ENCODE data around the gene ANKRD6. TPM values are rescaled to one million over a fixed set of nuclear protein-coding genes. Genes with fewer than 3 reads are reported as not detected.

The ANKRD6 gene
- total and polyA plus RNA-seq, 2 donors (not counting 1 experiment from before 2014, with no cell fraction given) = 3.8 to 10.5 TPM

DNA sequence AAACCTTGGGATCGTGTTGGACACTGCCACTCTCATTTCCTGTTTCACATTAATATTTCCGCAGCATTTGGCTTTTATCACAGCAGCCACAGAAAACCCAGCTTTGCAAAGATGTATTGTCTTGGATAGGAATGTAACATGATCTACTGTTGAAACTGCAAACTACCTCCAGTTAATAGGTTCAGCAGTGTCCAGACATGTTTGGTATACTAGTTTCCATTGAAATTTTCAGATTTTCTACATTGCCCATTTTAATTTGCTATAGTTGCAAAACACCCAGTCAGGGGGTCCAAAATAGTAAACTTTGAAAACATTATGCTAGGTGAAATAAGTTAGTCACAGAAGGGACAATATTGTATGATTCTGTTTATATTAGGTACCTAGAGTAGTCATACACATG is 3.3 kb downstream of the ANKRD6 start:
- H3K36me3 ChIP-seq (replicated peaks in 1 of 2; ENCODE audit: control extremely low read depth in 1 of 2, control insufficient read depth in 1 of 2, extremely low read depth in 1 of 2, insufficient read depth in 2 of 2, low read length in 1 of 2) = no peaks in the 10 kb centered on the region
- DNase-seq (no peak), ATAC-seq (ENCODE audit: low read depth) (no peak)
- intact Hi-C loops (cut with micrococcal nuclease) = loop anchor here (10.0 kb wide), 1 partner anchor 379 kb away; the partner anchor contains the start of gene MDN1
- H3K9me3 ChIP-seq (ENCODE audit: control extremely low read depth in 1 of 3, control insufficient read depth in 2 of 3, insufficient read depth in 1 of 3, low read length in 2 of 3) = no peaks in the 10 kb centered on the region
- ChIA-PET POLR2A (no interaction called here), CTCF (interaction anchor here (1.5 to 1.6 kb wide), 2 partner anchors 11 to 174 kb away, joined by 3 to 4 read pairs; no protein-coding TSS in a partner anchor)
- peaks cover 13% of the 10 kb centered on the region for H3K4me1 Mint-ChIP-seq
- no peak overlapping the region for H3K27ac Mint-ChIP-seq
- no peak overlapping the region for H3K9ac ChIP-seq (ENCODE audit: low read length)
- no peak overlapping the region for H2AFZ ChIP-seq (ENCODE audit: insufficient read depth, low read depth, low read length, poor library complexity, severe bottlenecking)
- WGBS (ENCODE audit: insufficient coverage) = no CpG with 5 or more reads among the region's 2 CpGs
- no peak overlapping the region for H3K4me3 ChIP-seq (ENCODE audit: control extremely low read depth in 1 of 5, extremely low read depth in 1 of 5, insufficient read depth in 1 of 5, low read depth in 2 of 5, low read length in 4 of 5)
- H3K27me3 Mint-ChIP-seq = no peaks in the 10 kb centered on the region
- no peaks in the 10 kb centered on the region for H3K9me3 Mint-ChIP-seq (ENCODE audit: insufficient read depth)
- no peak overlapping the region for H3K4me2 ChIP-seq (replicated peaks; ENCODE audit: low read depth, low read length, poor library complexity, severe bottlenecking)
- no peaks in the 10 kb centered on the region for H3K79me2 ChIP-seq (ENCODE audit: control insufficient read depth, insufficient read depth, low read length)
- TF ChIP-seq EZH2 (IDR thresholded peaks at IDR 0.05; ENCODE audit: borderline replicate concordance, insufficient read depth, low read depth, low read length, poor library complexity, severe bottlenecking) = no peak
- TF ChIP-seq CTCF (IDR thresholded peaks at IDR 0.05) = no peak
- no peaks in the 10 kb centered on the region for H3K27me3 ChIP-seq (replicated peaks in 1 of 4; ENCODE audit: control extremely low read depth in 1 of 4, control insufficient read depth in 3 of 4, insufficient read depth in 4 of 4, low read length in 3 of 4)
- H4K20me1 ChIP-seq (ENCODE audit: control insufficient read depth, insufficient read depth, low read length, poor library complexity, severe bottlenecking) = no peaks in the 10 kb centered on the region
- H3K4me3 Mint-ChIP-seq = no peak overlapping the region
- peaks cover 10 to 12% of the 10 kb centered on the region in 2 donors for H3K4me1 ChIP-seq (ENCODE audit: control insufficient read depth in 2 of 2, insufficient read depth in 2 of 2, low read length in 2 of 2)
- H3K27ac ChIP-seq (ENCODE audit: low read length in 2 of 2) = no peak overlapping the region

GRCh38 chr6:89438248-89438647 is 5.3 kb downstream of the ANKRD6 start:
- no peak overlapping the region for H2AFZ ChIP-seq (ENCODE audit: insufficient read depth, low read depth, low read length, poor library complexity, severe bottlenecking)
- H3K9me3 ChIP-seq (ENCODE audit: control extremely low read depth in 1 of 3, control insufficient read depth in 2 of 3, insufficient read depth in 1 of 3, low read length in 2 of 3) = no peaks in the 10 kb centered on the region
- H3K27ac Mint-ChIP-seq = no peak overlapping the region
- H3K27ac ChIP-seq (ENCODE audit: low read length in 2 of 2) = no peak overlapping the region
- H3K9me3 Mint-ChIP-seq (ENCODE audit: insufficient read depth) = no peaks in the 10 kb centered on the region
- no peaks in the 10 kb centered on the region for H4K20me1 ChIP-seq (ENCODE audit: control insufficient read depth, insufficient read depth, low read length, poor library complexity, severe bottlenecking)
- H3K4me3 Mint-ChIP-seq = no peak overlapping the region
- H3K27me3 ChIP-seq (replicated peaks in 1 of 4; ENCODE audit: control extremely low read depth in 1 of 4, control insufficient read depth in 3 of 4, insufficient read depth in 4 of 4, low read length in 3 of 4) = no peaks in the 10 kb centered on the region
- peaks cover 4 to 7% of the 10 kb centered on the region in 2 donors for H3K4me1 ChIP-seq (ENCODE audit: control insufficient read depth in 2 of 2, insufficient read depth in 2 of 2, low read length in 2 of 2)
- no peak for TF ChIP-seq EZH2 (IDR thresholded peaks at IDR 0.05; ENCODE audit: borderline replicate concordance, insufficient read depth, low read depth, low read length, poor library complexity, severe bottlenecking)
- no peak for TF ChIP-seq CTCF (IDR thresholded peaks at IDR 0.05)
- intact Hi-C loops (cut with micrococcal nuclease) = loop anchor here (10.0 kb wide), 1 partner anchor 377 kb away; the partner anchor contains the start of gene MDN1
- peaks cover 8% of the 10 kb centered on the region for H3K4me1 Mint-ChIP-seq
- ChIA-PET POLR2A (no interaction called here), CTCF (interaction anchor here (0.9 to 1.4 kb wide), 3 partner anchors 171 to 1041 kb away, joined by 3 to 7 read pairs (median 4); no protein-coding TSS in a partner anchor)
- H3K4me2 ChIP-seq (replicated peaks; ENCODE audit: low read depth, low read length, poor library complexity, severe bottlenecking) = no peak overlapping the region
- no peak overlapping the region for H3K9ac ChIP-seq (ENCODE audit: low read length)
- WGBS (ENCODE audit: insufficient coverage) = no CpG with 5 or more reads among the region's 1 CpG
- peaks cover 5% of the 10 kb centered on the region for H3K27me3 Mint-ChIP-seq
- DNase-seq (no peak), ATAC-seq (ENCODE audit: low read depth) (no peak)
- H3K79me2 ChIP-seq (ENCODE audit: control insufficient read depth, insufficient read depth, low read length) = no peaks in the 10 kb centered on the region
- no peak overlapping the region for H3K4me3 ChIP-seq (ENCODE audit: control extremely low read depth in 1 of 5, extremely low read depth in 1 of 5, insufficient read depth in 1 of 5, low read depth in 2 of 5, low read length in 4 of 5)
- H3K36me3 ChIP-seq (replicated peaks in 1 of 2; ENCODE audit: control extremely low read depth in 1 of 2, control insufficient read depth in 1 of 2, extremely low read depth in 1 of 2, insufficient read depth in 2 of 2, low read length in 1 of 2) = no peaks in the 10 kb centered on the region

Measured in B cell (primary cell).